GM12891 (cell line): ENCODE measurements around the gene MPND.

Source experiments
- POLR2A ChIP-seq: IDR thresholded peaks from 2 replicates; pipeline ENCODE4 v1.6.1; 2011; ENCODE audit warnings: low read depth, low read length, control low read depth
- POLR2AphosphoS5 ChIP-seq: IDR thresholded peaks from 2 replicates; pipeline ENCODE4 v1.6.1; 2011; ENCODE audit warnings: low read depth, low read length, control low read depth
- POU2F2 ChIP-seq: IDR thresholded peaks from 2 replicates; pipeline ENCODE4 v1.6.1; 2011; ENCODE audit warnings: low read depth, mild to moderate bottlenecking, control low read depth, low read length, moderate library complexity

DNA sequence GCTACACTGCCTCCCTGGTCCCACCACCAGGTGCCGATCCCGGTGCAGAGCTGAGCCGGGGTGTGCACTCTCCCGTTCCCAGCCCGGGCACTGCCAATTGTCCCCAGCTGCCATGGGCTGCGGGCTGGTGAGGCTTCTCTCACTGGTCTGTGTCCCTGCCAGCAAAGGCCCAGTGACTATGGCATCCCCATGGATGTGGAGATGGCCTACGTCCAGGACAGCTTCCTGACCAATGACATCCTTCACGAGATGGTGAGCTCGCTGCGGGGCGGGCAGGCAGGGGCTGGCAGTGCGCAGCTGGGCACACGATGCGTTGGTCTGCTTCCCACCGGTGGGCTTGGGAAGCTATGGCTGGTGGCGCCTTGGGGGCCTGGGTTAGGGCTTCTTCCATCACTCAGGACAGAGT is 14.6 kb downstream of the MPND start:
- no peak for TF ChIP-seq POLR2A
- no peak; the same call in 1 of the 2 replicates for TF ChIP-seq POLR2AphosphoS5
- 0 out of 2 replicates have a peak, but pooled peaks have one; percentile 3 for TF ChIP-seq POU2F2
